T1000 (cell line): Measurements from ENCODE around the gene CPNE9.
A peak's percentile ranks its signal among the peaks of the same experiment; 100 is the strongest.
"Not testable (repeated sequence)": the region's sequence is repeated elsewhere in the genome, so short reads cannot be mapped to it uniquely, and the experiment has no call there.

Experiments
- DNase-seq: peaks from one replicate; lab custom pipeline; 2025; ENCODE audit warnings: mixed read lengths; lab: John Stamatoyannopoulos, UW

The CPNE9 gene

GRCh38 chr3:9748031-9748430 is 44.4 kb downstream of the CPNE9 start:
- no peak for DNase-seq

GRCh38 chr3:9749296-9749644 is 45.6 kb downstream of the CPNE9 start:
- no peak for DNase-seq

- peak; percentile 97 for DNase-seq
Observed at GRCh38 chr3:9749645-9750555, 46.3 kb downstream of the CPNE9 start, which contains the start of gene OGG1. OGG1 (plus strand) TSS chr3:9749952; CDS start chr3:9750287, 335 bp downstream.

- DNase-seq: no peak
Observed at GRCh38 chr3:9750556-9751411, 47.2 kb downstream of the CPNE9 start.

GRCh38 chr3:9754678-9755077 is 51.0 kb downstream of the CPNE9 start:
- DNase-seq: no peak

GRCh38 chr3:9757427-9757826 is 53.8 kb downstream of the CPNE9 start:
- no peak for DNase-seq

GRCh38 chr3:9760779-9761505 is 57.3 kb downstream of the CPNE9 start:
- DNase-seq: no peak

- no peak for DNase-seq
Observed at GRCh38 chr3:9761919-9762318, 58.3 kb downstream of the CPNE9 start.

- DNase-seq: no peak
Observed at GRCh38 chr3:9762871-9763270, 59.2 kb downstream of the CPNE9 start.

- no peak for DNase-seq
Observed at GRCh38 chr3:9765865-9766264, 62.2 kb downstream of the CPNE9 start.

GRCh38 chr3:9767418-9767817 is 63.8 kb downstream of the CPNE9 start:
- DNase-seq: no peak

GRCh38 chr3:9768141-9768775 is 64.6 kb downstream of the CPNE9 start:
- no peak for DNase-seq

- no peak for DNase-seq
Observed at GRCh38 chr3:9769012-9769411, 65.4 kb downstream of the CPNE9 start.

GRCh38 chr3:9769426-9770275 is 66.0 kb downstream of the CPNE9 start, which contains the start of gene CAMK1:
CAMK1 (minus strand) TSS chr3:9769947; CDS start chr3:9767749, 2,198 bp downstream.
- DNase-seq: peak; percentile 65

GRCh38 chr3:9770276-9770812 is 66.7 kb downstream of the CPNE9 start:
- no peak for DNase-seq

- DNase-seq: not testable (repeated sequence)
Observed at GRCh38 chr3:9771007-9771406, 67.4 kb downstream of the CPNE9 start.

- no peak for DNase-seq
Observed at GRCh38 chr3:9776896-9777693, 73.5 kb downstream of the CPNE9 start.

GRCh38 chr3:9777694-9778021 is 74.0 kb downstream of the CPNE9 start:
- DNase-seq: no peak
